ENCODE results near the gene GPC5. TPM values are rescaled to one million over a fixed set of nuclear protein-coding genes. Genes with fewer than 3 reads are reported as not detected.

The GPC5 gene
- total and polyA plus RNA-seq, 2 of the 13 experiments (the other 11 are each of a cell fraction or from before 2014, with no cell fraction given) = 0.02 to 0.07 TPM

- H3K27me3 ChIP-seq (ENCODE audit: control insufficient read depth in 1 of 2, insufficient read depth in 2 of 2, low read length in 2 of 2) = no peaks in the 10 kb centered on the region
- in situ Hi-C loops (cut with HindIII; ENCODE audit: extremely low pct_ligation_motif_present, low pct_unique_long_range_greater_than_20kb) (no loop called here), intact Hi-C loops (cut with micrococcal nuclease; ENCODE audit: unreplicated experiment) (loop anchor here (5.0 kb wide), 1 partner anchor 1789 kb away; no protein-coding TSS in a partner anchor)
- H3K79me2 ChIP-seq (ENCODE audit: insufficient read depth, low read length) = no peaks in the 10 kb centered on the region
- no peak for FAIRE-seq
- no peak overlapping the region for H3K4me2 ChIP-seq (ENCODE audit: low read depth, low read length)
- WGBS (ENCODE audit: low lambda C conversion rate) = 35% methylated on average over 10 of the region's 10 CpGs
- H3K36me3 ChIP-seq (replicated peaks in 1 of 2; ENCODE audit: control insufficient read depth in 1 of 2, insufficient read depth in 2 of 2, low read length in 2 of 2) = no peaks in the 10 kb centered on the region
- TF ChIP-seq TEAD3 (CRISPR knock-in tag; optimal IDR thresholded peaks at IDR 0.05; ENCODE audit: borderline replicate concordance) = peak; percentile 8
- TF ChIP-seq MBD4 (IDR thresholded peaks at IDR 0.05; ENCODE audit: borderline replicate concordance, low read length) = no peak
- TF ChIP-seq ZNF460 (CRISPR knock-in tag; IDR thresholded peaks at IDR 0.05; ENCODE audit: borderline replicate concordance) = no peak
- no peak for TF ChIP-seq HNF4A (CRISPR knock-in tag; IDR thresholded peaks at IDR 0.05)
- TF ChIP-seq CCDC6 (CRISPR knock-in tag; IDR thresholded peaks at IDR 0.05) = no peak
- peak; percentile 61 for TF ChIP-seq MNT (IDR thresholded peaks at IDR 0.05)
- TF ChIP-seq CTCF (CRISPR knock-in tag; IDR thresholded peaks at IDR 0.05) = peak; percentile 67
- TF ChIP-seq STAG1 (CRISPR knock-in tag; IDR thresholded peaks at IDR 0.05) = peak; percentile 63
- TF ChIP-seq FOXA1 (IDR thresholded peaks at IDR 0.05) = no peak
- TF ChIP-seq FOXA1 (CRISPR knock-in tag; IDR thresholded peaks at IDR 0.05) = 0 out of 2 replicates have a peak, but pooled peaks have one; percentile 27
- POLR2A ChIA-PET = no interaction called here
- CTCF ChIA-PET (ENCODE audit: low intra/inter-chr PET ratio, low total read pairs) = no interaction called here
- no peaks in the 10 kb centered on the region for H4K20me1 ChIP-seq (ENCODE audit: insufficient read depth, low read length)
- DNase-seq (ENCODE audit: low spot score) = peak; percentile 44
- no peak overlapping the region for H3K9ac ChIP-seq (ENCODE audit: insufficient read depth, low read depth, low read length)
- H2AFZ ChIP-seq (ENCODE audit: low read length) = no peak overlapping the region
- no peak overlapping the region for H3K27ac ChIP-seq (ENCODE audit: extremely low read length, insufficient read depth, low read length)
- peak; percentile 89 for ATAC-seq
- H3K4me3 ChIP-seq (replicated peaks in 1 of 3; ENCODE audit: insufficient read depth in 1 of 3, low read depth in 2 of 3, low read length in 3 of 3) = no peak overlapping the region
- no TSS peak for BruUV-seq (replicated peaks)
- H3K9me3 ChIP-seq (ENCODE audit: low read length) = no peaks in the 10 kb centered on the region
- no peaks in the 10 kb centered on the region for H3K4me1 ChIP-seq (ENCODE audit: insufficient read depth, low read length)
These were observed 1175.1 kb downstream of the GPC5 start for GRCh38 chr13:92573467-92574057.

Measured in HepG2 (cell line).